Activated B cell treated with CpG ODN at 0.5 μM for 24 hours (primary cell): ENCODE measurements around the gene SH3PXD2A. TPM values are rescaled to one million over a fixed set of nuclear protein-coding genes. Genes with fewer than 3 reads are reported as not detected.

Source experiments
- ATAC-seq: fragments of 200-7000 bp; cut with Tn5 transposase; one replicate; pipeline ENCODE4 v1.10.0; 2021; ENCODE audit warnings: low read depth, mild to moderate bottlenecking, moderate library complexity
- CTCF ChIA-PET: fragments of 350-600 bp; sonication (Branson Sonifier 250); formaldehyde crosslinking; loops from one replicate; lab custom pipeline; 2021; ENCODE audit warnings: antibody characterized with exemption; lab: Charles Lee
- POLR2A ChIA-PET: fragments of 350-600 bp; sonication (Branson Sonifier 250); formaldehyde crosslinking; loops from one replicate; lab custom pipeline; 2021; ENCODE audit warnings: antibody characterized with exemption; lab: Charles Lee
- DNase-seq: peaks from one replicate; pipeline ENCODE4 v3.0.0; 2022
- H3K27ac Mint-ChIP-seq: one replicate; pipeline ENCODE4 v1.8.0; 2020; ENCODE audit warnings: mixed read lengths
- H3K27me3 Mint-ChIP-seq: one replicate; pipeline ENCODE4 v1.8.0; 2021; ENCODE audit warnings: mixed read lengths
- H3K36me3 Mint-ChIP-seq: one replicate; pipeline ENCODE4 v1.8.0; 2021; ENCODE audit warnings: low read depth, mixed read lengths
- H3K4me1 Mint-ChIP-seq: one replicate; pipeline ENCODE4 v1.8.0; 2021; ENCODE audit warnings: mixed read lengths
- H3K4me3 Mint-ChIP-seq: one replicate; pipeline ENCODE4 v1.8.0; 2020; ENCODE audit warnings: mild to moderate bottlenecking, mixed read lengths
- H3K9me3 Mint-ChIP-seq: one replicate; pipeline ENCODE4 v1.8.0; 2020; ENCODE audit warnings: mixed read lengths
- intact Hi-C: fragments of 100-400 bp; cut with micrococcal nuclease; formaldehyde crosslinking; loops from one replicate; pipeline ENCODE4 v1.15.1; 2024
- total RNA-seq: library from RNA; stranded (reverse); gene quantifications from 2 replicates; pipeline ENCODE4 v1.2.3, GENCODE V29; 2022
- TF ChIP-seq, protein P1 (sequence below): fragments of 200-600 bp; IDR thresholded peaks from one replicate; pipeline ENCODE4 v1.8.0; 2022; ENCODE audit warnings: antibody characterized with exemption, mild to moderate bottlenecking

The SH3PXD2A gene
- total RNA-seq, 1 donor from 2014 or later, result 18.2 TPM

GRCh38 chr10:103723557-103723956 is 131.8 kb downstream of the SH3PXD2A start:
- Mint-ChIP-seq H3K9me3 (no peaks in the 10 kb centered on the region), H3K27me3 (peaks cover 5% of the 10 kb centered on the region), H3K4me3 (no peak overlapping the region), H3K4me1 (no peaks in the 10 kb centered on the region), H3K27ac (no peak overlapping the region), H3K36me3 (no peaks in the 10 kb centered on the region)
- TF ChIP-seq, protein P1, sequence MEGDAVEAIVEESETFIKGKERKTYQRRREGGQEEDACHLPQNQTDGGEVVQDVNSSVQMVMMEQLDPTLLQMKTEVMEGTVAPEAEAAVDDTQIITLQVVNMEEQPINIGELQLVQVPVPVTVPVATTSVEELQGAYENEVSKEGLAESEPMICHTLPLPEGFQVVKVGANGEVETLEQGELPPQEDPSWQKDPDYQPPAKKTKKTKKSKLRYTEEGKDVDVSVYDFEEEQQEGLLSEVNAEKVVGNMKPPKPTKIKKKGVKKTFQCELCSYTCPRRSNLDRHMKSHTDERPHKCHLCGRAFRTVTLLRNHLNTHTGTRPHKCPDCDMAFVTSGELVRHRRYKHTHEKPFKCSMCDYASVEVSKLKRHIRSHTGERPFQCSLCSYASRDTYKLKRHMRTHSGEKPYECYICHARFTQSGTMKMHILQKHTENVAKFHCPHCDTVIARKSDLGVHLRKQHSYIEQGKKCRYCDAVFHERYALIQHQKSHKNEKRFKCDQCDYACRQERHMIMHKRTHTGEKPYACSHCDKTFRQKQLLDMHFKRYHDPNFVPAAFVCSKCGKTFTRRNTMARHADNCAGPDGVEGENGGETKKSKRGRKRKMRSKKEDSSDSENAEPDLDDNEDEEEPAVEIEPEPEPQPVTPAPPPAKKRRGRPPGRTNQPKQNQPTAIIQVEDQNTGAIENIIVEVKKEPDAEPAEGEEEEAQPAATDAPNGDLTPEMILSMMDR, result no peak
- ATAC-seq, result no peak
- intact Hi-C loops, result no loop called here
- ChIA-PET POLR2A (no interaction called here), CTCF (no interaction called here)
- DNase-seq, result no peak

DNA sequence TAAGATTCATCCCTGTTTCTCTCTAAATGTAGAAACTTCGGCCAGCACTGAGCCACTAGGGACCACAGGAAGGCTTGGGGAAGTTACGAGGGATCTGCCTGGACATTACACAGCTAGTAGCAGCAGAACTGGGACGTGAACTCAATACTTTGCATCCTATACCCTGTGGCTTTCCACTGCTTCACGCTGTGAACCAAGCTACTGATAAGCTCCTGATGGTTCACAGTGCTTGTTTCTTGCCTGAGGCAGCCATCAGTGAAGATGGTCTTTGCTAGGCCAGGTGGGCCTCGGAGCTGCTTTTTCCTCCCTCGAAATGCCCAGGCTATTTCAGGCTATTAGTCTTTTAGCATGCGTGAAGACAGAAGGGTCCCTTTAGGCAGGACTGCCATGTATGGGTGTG is 132.7 kb downstream of the SH3PXD2A start:
- ATAC-seq (no peak), DNase-seq (no peak)
- Mint-ChIP-seq H3K27me3 (peaks cover 5% of the 10 kb centered on the region), H3K9me3 (no peaks in the 10 kb centered on the region), H3K36me3 (no peaks in the 10 kb centered on the region), H3K4me3 (no peak overlapping the region), H3K4me1 (no peaks in the 10 kb centered on the region), H3K27ac (no peak overlapping the region)
- TF ChIP-seq, protein P1, result no peak
- ChIA-PET CTCF (no interaction called here), POLR2A (no interaction called here)
- intact Hi-C loops, result no loop called here

DNA sequence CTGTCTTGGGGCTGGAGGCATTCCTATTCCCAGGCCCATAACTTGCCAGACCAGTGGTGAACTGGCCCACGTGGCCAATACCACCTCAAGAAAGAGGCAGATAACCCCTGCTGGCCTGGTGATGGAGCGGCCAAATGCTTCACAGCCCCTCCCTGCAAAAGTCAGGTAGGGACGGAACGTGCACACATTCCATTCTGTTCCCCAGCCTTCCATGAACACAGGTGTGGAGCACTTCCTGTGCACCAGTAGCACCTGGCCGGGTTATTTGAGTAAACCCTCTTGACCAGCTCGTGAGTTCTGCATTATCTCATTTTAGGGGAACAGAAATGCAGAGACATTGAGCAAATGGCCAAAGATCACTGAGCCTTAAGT is 134.4 kb downstream of the SH3PXD2A start:
- no peak for ATAC-seq
- Mint-ChIP-seq H3K4me3 (no peak overlapping the region), H3K36me3 (no peaks in the 10 kb centered on the region), H3K4me1 (no peaks in the 10 kb centered on the region), H3K27me3 (peaks cover 5% of the 10 kb centered on the region), H3K9me3 (no peaks in the 10 kb centered on the region), H3K27ac (no peak overlapping the region)
- ChIA-PET POLR2A (no interaction called here), CTCF (no interaction called here)
- TF ChIP-seq, protein P1, result no peak
- DNase-seq, result no peak
- intact Hi-C loops, result no loop called here

DNA sequence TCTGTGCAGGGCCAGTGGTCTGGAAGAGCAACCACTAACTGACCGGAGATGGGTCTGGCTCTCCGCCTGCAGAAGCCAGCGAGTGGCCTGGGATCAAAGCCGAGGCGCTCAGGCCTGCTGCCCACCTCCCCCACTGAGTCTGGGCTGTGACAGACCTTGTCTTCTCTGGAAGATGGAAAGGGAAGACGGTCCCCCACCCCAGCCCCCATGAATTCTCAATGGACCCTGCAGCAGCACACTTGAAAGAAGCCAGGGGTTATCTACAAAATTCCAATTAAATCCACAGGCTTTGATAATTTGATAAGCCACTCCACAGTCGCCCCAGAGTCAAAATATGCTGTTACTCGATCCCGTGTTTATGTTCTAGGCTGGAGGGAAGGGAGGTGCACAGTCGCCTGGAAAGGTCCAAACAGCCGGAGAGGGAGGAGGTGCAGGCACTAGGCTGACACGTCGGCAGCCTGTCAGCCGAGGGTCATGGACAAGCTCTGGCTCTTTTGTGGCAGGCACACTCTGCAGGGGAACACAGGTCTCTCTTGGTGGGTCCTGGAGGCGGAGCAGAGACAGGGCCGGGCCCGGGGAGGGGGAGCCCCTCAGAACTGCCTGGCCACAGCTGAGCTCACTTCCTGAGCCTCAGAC is 134.9 kb downstream of the SH3PXD2A start:
- no peaks in the 10 kb centered on the region for H3K36me3 Mint-ChIP-seq
- TF ChIP-seq, protein P1, result no peak
- CTCF ChIA-PET, result no interaction called here

GRCh38 chr10:103719036-103719435 is 136.3 kb downstream of the SH3PXD2A start:
- ATAC-seq (no peak), DNase-seq (no peak)
- intact Hi-C loops, result loop anchor here (10.0 kb wide), 1 partner anchor 896 kb away; no protein-coding TSS in a partner anchor
- TF ChIP-seq, protein P1, result no peak
- no peaks in the 10 kb centered on the region for H3K4me1 Mint-ChIP-seq
- H3K9me3 Mint-ChIP-seq, result no peaks in the 10 kb centered on the region
- ChIA-PET CTCF (interaction anchor here (0.6 kb wide), 1 partner anchor 127 kb away, joined by 3 read pairs; no protein-coding TSS in a partner anchor), POLR2A (no interaction called here)
- H3K27ac Mint-ChIP-seq, result no peak overlapping the region
- no peak overlapping the region for H3K4me3 Mint-ChIP-seq
- no peaks in the 10 kb centered on the region for H3K36me3 Mint-ChIP-seq
- peaks cover 5% of the 10 kb centered on the region for H3K27me3 Mint-ChIP-seq

More for the DNA sequence above, 134.9 kb downstream of the SH3PXD2A start:
- H3K4me1 Mint-ChIP-seq, result no peaks in the 10 kb centered on the region
- no peak for DNase-seq
- intact Hi-C loops, result no loop called here
- no peak overlapping the region for H3K4me3 Mint-ChIP-seq
- no peaks in the 10 kb centered on the region for H3K9me3 Mint-ChIP-seq
- ATAC-seq, result no peak
- peaks cover 5% of the 10 kb centered on the region for H3K27me3 Mint-ChIP-seq
- H3K27ac Mint-ChIP-seq, result no peak overlapping the region
- POLR2A ChIA-PET, result no interaction called here
